ENCODE measurements around the gene GSTP1.

Gene GSTP1

DNA sequence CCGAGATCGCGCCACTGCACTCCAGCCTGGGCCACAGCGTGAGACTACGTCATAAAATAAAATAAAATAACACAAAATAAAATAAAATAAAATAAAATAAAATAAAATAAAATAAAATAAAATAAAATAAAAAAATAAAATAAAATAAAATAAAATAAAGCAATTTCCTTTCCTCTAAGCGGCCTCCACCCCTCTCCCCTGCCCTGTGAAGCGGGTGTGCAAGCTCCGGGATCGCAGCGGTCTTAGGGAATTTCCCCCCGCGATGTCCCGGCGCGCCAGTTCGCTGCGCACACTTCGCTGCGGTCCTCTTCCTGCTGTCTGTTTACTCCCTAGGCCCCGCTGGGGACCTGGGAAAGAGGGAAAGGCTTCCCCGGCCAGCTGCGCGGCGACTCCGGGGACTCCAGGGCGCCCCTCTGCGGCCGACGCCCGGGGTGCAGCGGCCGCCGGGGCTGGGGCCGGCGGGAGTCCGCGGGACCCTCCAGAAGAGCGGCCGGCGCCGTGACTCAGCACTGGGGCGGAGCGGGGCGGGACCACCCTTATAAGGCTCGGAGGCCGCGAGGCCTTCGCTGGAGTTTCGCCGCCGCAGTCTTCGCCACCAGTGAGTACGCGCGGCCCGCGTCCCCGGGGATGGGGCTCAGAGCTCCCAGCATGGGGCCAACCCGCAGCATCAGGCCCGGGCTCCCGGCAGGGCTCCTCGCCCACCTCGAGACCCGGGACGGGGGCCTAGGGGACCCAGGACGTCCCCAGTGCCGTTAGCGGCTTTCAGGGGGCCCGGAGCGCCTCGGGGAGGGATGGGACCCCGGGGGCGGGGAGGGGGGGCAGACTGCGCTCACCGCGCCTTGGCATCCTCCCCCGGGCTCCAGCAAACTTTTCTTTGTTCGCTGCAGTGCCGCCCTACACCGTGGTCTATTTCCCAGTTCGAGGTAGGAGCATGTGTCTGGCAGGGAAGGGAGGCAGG is at the start of gene GSTP1:
Gene GSTP1, plus strand, starts transcription at position 566 of the 958 bp plus-strand sequence. Its CDS starts 32 bp downstream, at position 598.
- Histone ChIP-seq H3K27me3 (ENCODE audit: control insufficient read depth, insufficient read depth, low read length) (no peaks in the 10 kb centered on the region), H3K27ac (ENCODE audit: low read length) (no peak within 1 kb of the TSS), H3K36me3 (ENCODE audit: control insufficient read depth, insufficient read depth, low read length) (peaks cover 22% of the 10 kb centered on the region), H3K9me3 (ENCODE audit: control insufficient read depth, insufficient read depth, low read length) (no peaks in the 10 kb centered on the region), H3K4me1 (ENCODE audit: control insufficient read depth, insufficient read depth, low read length) (peaks cover 8% of the 10 kb centered on the region), H3K4me3 (ENCODE audit: low read length) (peak within 1 kb of the TSS; percentile 77)
- WGBS (ENCODE audit: insufficient coverage, insufficient read length): no CpG with 5 or more reads among the region's 81 CpGs
- peak; percentile 63 for DNase-seq (ENCODE audit: low read depth, low spot score)

DNA sequence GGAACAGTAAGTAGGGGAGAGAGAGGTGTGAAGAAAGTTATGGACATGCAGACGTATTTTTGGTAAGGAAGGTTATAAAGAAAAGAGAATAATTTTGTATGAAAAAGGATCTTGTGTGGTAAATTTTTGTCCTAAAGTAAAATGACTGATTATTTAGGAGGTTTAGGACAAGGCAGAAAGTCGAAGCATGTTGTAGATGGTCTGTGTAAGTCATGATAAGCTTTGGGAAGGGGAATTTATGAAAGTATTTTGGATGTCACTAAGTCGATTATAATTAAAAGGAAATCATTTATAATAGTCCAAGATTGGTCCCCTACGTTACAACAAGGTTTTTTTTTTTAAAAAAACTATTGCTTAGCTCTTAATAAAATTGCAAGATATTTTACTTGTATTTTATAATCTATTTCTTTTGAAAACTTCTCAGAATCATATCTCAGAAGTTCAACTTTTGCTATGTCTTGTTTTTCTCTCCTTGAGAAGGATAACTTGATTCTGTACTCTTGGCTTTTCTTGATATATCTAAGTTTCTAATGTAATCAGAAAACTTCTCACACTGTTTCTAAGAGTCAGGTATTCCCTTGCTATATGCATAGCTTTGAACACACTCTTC is 49.4 kb upstream of the GSTP1 start:
- Histone ChIP-seq H3K4me3 (ENCODE audit: low read length) (no peak overlapping the region), H3K27ac (ENCODE audit: low read length) (no peak overlapping the region), H3K9me3 (ENCODE audit: control insufficient read depth, insufficient read depth, low read length) (peaks cover 4% of the 10 kb centered on the region), H3K36me3 (ENCODE audit: control insufficient read depth, insufficient read depth, low read length) (no peaks in the 10 kb centered on the region), H3K27me3 (ENCODE audit: control insufficient read depth, insufficient read depth, low read length) (no peaks in the 10 kb centered on the region), H3K4me1 (ENCODE audit: control insufficient read depth, insufficient read depth, low read length) (no peaks in the 10 kb centered on the region)
- 100% methylated on average over 2 of the region's 4 CpGs for WGBS (ENCODE audit: insufficient coverage, insufficient read length)
- no peak for DNase-seq (ENCODE audit: low read depth, low spot score)

DNA sequence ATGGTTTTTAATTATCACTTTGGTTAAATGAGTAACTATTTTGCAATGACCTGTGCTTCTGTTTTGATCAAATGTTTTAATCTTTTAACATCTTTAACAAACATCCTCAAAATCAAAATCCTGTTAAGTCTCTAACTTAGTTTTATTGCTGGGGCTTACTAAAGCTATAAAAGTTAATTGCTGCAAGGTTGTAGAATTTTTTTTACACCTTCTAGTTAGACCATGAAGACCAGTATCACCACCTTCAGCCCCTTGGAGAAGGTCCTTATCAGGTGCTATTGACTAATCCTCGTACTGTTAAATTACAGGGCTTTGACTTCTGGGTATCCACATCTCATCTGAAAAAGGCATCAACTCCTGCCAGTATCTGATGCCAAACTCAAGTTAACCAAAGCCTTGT is 48.1 kb upstream of the GSTP1 start:
- H3K36me3 ChIP-seq (ENCODE audit: control insufficient read depth, insufficient read depth, low read length): no peaks in the 10 kb centered on the region
- H3K27ac ChIP-seq (ENCODE audit: low read length): no peak overlapping the region
- H3K4me1 ChIP-seq (ENCODE audit: control insufficient read depth, insufficient read depth, low read length): no peaks in the 10 kb centered on the region
- no peaks in the 10 kb centered on the region for H3K27me3 ChIP-seq (ENCODE audit: control insufficient read depth, insufficient read depth, low read length)
- no peak overlapping the region for H3K4me3 ChIP-seq (ENCODE audit: low read length)
- peaks cover 4% of the 10 kb centered on the region for H3K9me3 ChIP-seq (ENCODE audit: control insufficient read depth, insufficient read depth, low read length)
- no peak for DNase-seq (ENCODE audit: low read depth, low spot score)
- no CpG with 5 or more reads among the region's 1 CpG for WGBS (ENCODE audit: insufficient coverage, insufficient read length)

DNA sequence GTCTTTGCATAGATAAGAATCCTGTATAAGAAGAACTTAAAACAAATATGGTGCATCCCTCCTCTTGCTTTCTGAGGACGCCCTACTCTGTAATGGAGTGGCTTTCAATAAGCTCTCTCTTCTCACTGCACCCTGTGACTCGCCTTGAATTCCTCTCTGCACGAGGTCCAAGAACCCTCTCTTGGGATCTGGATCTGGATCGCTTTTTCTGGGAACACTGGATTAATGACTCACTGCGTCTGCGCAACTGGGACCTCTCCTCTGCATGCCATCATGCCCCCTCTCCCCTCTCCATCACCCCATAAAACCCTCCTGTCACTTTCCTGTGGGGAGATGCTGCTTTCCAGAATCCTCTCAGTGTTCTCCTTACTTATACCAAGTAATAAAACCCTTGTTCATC is 45.3 kb upstream of the GSTP1 start:
- DNase-seq (ENCODE audit: low read depth, low spot score): no peak
- Histone ChIP-seq H3K4me1 (ENCODE audit: control insufficient read depth, insufficient read depth, low read length) (no peaks in the 10 kb centered on the region), H3K9me3 (ENCODE audit: control insufficient read depth, insufficient read depth, low read length) (peaks cover 4% of the 10 kb centered on the region), H3K27me3 (ENCODE audit: control insufficient read depth, insufficient read depth, low read length) (no peaks in the 10 kb centered on the region), H3K27ac (ENCODE audit: low read length) (no peak overlapping the region), H3K4me3 (ENCODE audit: low read length) (no peak overlapping the region), H3K36me3 (ENCODE audit: control insufficient read depth, insufficient read depth, low read length) (no peaks in the 10 kb centered on the region)
- no CpG with 5 or more reads among the region's 6 CpGs for WGBS (ENCODE audit: insufficient coverage, insufficient read length)

DNA sequence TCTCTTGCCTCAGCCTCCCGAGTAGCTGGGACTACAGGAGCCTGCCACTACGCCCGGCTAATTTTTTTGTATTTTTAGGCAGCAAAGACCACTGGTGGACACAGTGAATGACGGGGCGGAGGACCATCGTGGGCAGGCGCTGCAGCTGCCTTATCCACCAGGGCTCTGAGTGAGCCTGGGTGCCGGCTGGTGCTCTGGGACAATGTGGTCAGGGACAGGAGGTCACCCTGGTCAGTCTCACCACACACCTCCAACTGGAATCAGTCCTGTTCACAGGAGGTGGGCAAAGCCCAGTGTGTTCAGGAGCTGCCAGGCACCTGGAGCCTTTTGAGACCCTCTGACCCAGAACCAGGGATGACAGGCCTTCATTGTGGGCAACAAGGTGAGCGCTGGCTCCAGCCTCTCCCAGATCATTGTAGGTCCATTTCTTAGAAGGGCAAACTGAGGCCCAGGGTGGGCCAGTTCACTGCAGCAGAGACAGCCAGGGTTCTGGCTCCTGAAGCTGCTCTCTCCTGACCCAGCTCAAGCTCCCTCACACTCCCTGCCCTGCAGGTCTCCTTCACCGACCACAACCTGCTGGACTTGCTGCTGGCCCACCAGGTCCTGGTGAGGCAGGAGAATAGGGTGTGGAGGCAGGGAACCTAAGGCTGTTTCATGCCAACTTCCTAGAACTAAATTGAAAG is 44.6 kb upstream of the GSTP1 start:
- H3K27me3 ChIP-seq (ENCODE audit: control insufficient read depth, insufficient read depth, low read length): no peaks in the 10 kb centered on the region
- no peaks in the 10 kb centered on the region for H3K36me3 ChIP-seq (ENCODE audit: control insufficient read depth, insufficient read depth, low read length)
- WGBS (ENCODE audit: insufficient coverage, insufficient read length): no CpG with 5 or more reads among the region's 10 CpGs
- 0 out of 2 replicates have a peak, but pooled peaks cover 2% of the 10 kb centered on the region for H3K9me3 ChIP-seq (ENCODE audit: control insufficient read depth, insufficient read depth, low read length)
- DNase-seq (ENCODE audit: low read depth, low spot score): no peak
- no peaks in the 10 kb centered on the region for H3K4me1 ChIP-seq (ENCODE audit: control insufficient read depth, insufficient read depth, low read length)
- H3K27ac ChIP-seq (ENCODE audit: low read length): no peak overlapping the region
- H3K4me3 ChIP-seq (ENCODE audit: low read length): no peak overlapping the region

DNA sequence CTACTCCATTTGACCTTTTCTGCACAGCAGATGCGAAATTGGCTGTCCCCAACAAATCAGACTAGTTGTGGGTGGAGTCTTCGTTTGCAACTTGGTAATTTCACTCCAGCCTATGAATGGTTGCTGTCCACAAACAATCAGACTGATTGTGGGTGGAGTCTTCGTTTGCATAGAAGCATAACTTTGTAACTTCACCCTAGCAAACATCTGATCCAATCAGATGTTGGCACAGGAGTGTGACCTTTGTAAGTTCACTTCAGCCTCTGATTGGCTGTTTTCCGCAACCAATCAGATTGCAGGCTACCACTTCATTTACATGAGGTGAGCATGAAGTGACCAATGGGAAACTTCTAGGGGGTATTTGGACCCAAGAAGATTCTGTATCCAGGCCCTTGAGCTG is 44.1 kb upstream of the GSTP1 start:
- no CpG with 5 or more reads among the region's 4 CpGs for WGBS (ENCODE audit: insufficient coverage, insufficient read length)
- Histone ChIP-seq H3K27ac (ENCODE audit: low read length) (no peak overlapping the region), H3K27me3 (ENCODE audit: control insufficient read depth, insufficient read depth, low read length) (no peaks in the 10 kb centered on the region), H3K4me1 (ENCODE audit: control insufficient read depth, insufficient read depth, low read length) (no peaks in the 10 kb centered on the region), H3K4me3 (ENCODE audit: low read length) (no peak overlapping the region), H3K9me3 (ENCODE audit: control insufficient read depth, insufficient read depth, low read length) (0 out of 2 replicates have a peak, but pooled peaks cover 1% of the 10 kb centered on the region), H3K36me3 (ENCODE audit: control insufficient read depth, insufficient read depth, low read length) (no peaks in the 10 kb centered on the region)
- DNase-seq (ENCODE audit: low read depth, low spot score): no peak

DNA sequence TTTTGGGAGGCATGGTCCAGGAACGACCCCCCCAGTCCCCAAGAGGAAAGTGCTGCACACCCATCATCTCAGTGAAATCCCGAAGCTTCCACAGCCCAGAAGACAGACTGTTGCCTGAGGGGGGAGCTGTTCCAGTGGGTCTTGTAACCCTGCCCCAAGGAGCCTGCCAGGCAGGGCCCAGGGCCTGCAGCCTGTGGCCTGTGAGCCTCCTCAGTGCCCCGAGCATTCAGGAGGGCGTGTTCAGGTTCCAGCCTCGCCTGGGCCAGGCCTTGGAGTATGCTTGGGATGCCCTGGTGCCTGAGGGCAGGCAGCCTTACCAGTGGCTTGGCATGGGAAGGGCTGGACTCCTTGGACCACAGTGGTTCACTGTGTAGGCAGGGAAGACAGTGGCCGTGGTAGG is 42.4 kb upstream of the GSTP1 start:
- H3K27me3 ChIP-seq (ENCODE audit: control insufficient read depth, insufficient read depth, low read length): no peaks in the 10 kb centered on the region
- no CpG with 5 or more reads among the region's 6 CpGs for WGBS (ENCODE audit: insufficient coverage, insufficient read length)
- H3K4me1 ChIP-seq (ENCODE audit: control insufficient read depth, insufficient read depth, low read length): no peaks in the 10 kb centered on the region
- no peak overlapping the region; the same call in 1 of the 2 replicates for H3K4me3 ChIP-seq (ENCODE audit: low read length)
- H3K27ac ChIP-seq (ENCODE audit: low read length): no peak overlapping the region
- DNase-seq (ENCODE audit: low read depth, low spot score): no peak
- H3K36me3 ChIP-seq (ENCODE audit: control insufficient read depth, insufficient read depth, low read length): no peaks in the 10 kb centered on the region
- no peaks in the 10 kb centered on the region for H3K9me3 ChIP-seq (ENCODE audit: control insufficient read depth, insufficient read depth, low read length)

DNA sequence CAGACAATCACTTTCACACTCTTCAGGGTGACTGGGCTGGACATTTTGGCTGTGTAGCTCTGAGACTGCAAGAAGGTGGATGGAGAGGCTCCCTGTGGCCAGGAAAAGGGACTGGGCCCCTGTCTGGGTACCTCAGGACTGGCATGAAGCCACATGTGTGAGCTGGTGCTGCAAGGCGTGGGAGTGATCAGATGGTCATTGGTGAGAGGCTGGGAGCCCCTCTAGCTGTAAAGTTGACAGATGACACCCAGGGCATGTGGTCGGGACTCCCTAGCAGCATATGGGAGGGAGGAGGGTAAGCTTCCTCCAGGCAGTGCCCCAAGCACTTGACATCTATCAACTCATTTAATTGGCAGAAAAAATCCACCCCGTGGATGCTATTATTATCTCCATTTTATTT is 41.4 kb upstream of the GSTP1 start:
- no peaks in the 10 kb centered on the region for H3K36me3 ChIP-seq (ENCODE audit: control insufficient read depth, insufficient read depth, low read length)
- WGBS (ENCODE audit: insufficient coverage, insufficient read length): no CpG with 5 or more reads among the region's 3 CpGs
- no peak for DNase-seq (ENCODE audit: low read depth, low spot score)

DNA sequence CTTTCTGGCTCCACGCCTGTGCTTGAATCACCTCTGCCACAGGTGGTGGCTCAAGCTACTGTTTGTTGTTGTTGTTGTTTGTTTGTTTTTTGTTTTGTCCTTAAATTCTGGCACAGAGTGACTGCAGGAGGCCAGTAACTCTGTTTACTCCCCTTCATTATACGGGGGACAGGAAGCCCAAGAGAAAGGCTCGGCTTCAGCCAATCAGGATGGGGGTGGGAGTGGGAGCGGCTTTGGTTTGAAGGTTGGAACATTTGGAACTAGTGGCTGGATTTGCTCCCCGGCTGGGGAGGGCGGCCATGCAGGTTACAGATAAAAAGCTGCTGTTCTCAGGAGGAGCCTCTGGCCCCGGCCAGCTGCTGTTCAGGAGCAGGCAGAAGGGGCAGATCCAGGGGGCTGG is 40.6 kb upstream of the GSTP1 start:
- H3K27ac ChIP-seq (ENCODE audit: low read length): no peak overlapping the region
- H3K4me3 ChIP-seq (ENCODE audit: low read length): no peak overlapping the region
- H3K4me1 ChIP-seq (ENCODE audit: control insufficient read depth, insufficient read depth, low read length): no peaks in the 10 kb centered on the region
- no CpG with 5 or more reads among the region's 7 CpGs for WGBS (ENCODE audit: insufficient coverage, insufficient read length)
- H3K9me3 ChIP-seq (ENCODE audit: control insufficient read depth, insufficient read depth, low read length): no peaks in the 10 kb centered on the region
- DNase-seq (ENCODE audit: low read depth, low spot score): no peak
- no peaks in the 10 kb centered on the region for H3K36me3 ChIP-seq (ENCODE audit: control insufficient read depth, insufficient read depth, low read length)
- no peaks in the 10 kb centered on the region for H3K27me3 ChIP-seq (ENCODE audit: control insufficient read depth, insufficient read depth, low read length)

More for the DNA sequence above, 41.4 kb upstream of the GSTP1 start:
- no peaks in the 10 kb centered on the region for H3K4me1 ChIP-seq (ENCODE audit: control insufficient read depth, insufficient read depth, low read length)
- H3K4me3 ChIP-seq (ENCODE audit: low read length): no peak overlapping the region
- H3K27ac ChIP-seq (ENCODE audit: low read length): no peak overlapping the region
- no peaks in the 10 kb centered on the region for H3K9me3 ChIP-seq (ENCODE audit: control insufficient read depth, insufficient read depth, low read length)
- H3K27me3 ChIP-seq (ENCODE audit: control insufficient read depth, insufficient read depth, low read length): no peaks in the 10 kb centered on the region

DNA sequence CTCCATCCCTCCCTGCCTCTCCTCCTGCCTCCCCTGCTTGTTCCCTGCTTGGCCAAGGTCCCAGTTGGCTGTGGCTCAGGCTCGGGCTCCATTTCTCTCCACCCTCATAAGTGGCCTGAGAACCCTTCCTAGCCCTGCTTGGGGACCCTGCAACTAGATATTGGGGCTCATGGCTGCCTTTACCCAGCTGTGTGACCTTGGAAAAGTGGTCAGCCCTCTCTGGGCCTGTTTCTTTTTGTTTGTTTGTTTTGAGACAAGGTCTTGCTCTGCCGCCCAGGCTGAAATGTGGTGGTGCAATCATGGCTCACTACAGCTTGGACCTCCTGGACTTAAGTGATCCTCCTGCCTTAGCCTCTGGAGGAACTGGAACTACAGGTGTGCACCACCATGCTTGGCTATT is 40.0 kb upstream of the GSTP1 start:
- H3K4me1 ChIP-seq (ENCODE audit: control insufficient read depth, insufficient read depth, low read length): no peaks in the 10 kb centered on the region
- no peak overlapping the region for H3K27ac ChIP-seq (ENCODE audit: low read length)
- no peak overlapping the region for H3K4me3 ChIP-seq (ENCODE audit: low read length)
- H3K9me3 ChIP-seq (ENCODE audit: control insufficient read depth, insufficient read depth, low read length): no peaks in the 10 kb centered on the region
- DNase-seq (ENCODE audit: low read depth, low spot score): no peak
- H3K36me3 ChIP-seq (ENCODE audit: control insufficient read depth, insufficient read depth, low read length): no peaks in the 10 kb centered on the region
- H3K27me3 ChIP-seq (ENCODE audit: control insufficient read depth, insufficient read depth, low read length): no peaks in the 10 kb centered on the region
- WGBS (ENCODE audit: insufficient coverage, insufficient read length): no CpG with 5 or more reads among the region's 2 CpGs
